Osteoblast (primary cell): ENCODE measurements around the gene ATP2A3. TPM values are rescaled to one million over a fixed set of nuclear protein-coding genes. Genes with fewer than 3 reads are reported as not detected.

Experiments
- DNase-seq: peaks from one replicate; pipeline ENCODE4 v3.0.0; 2011; ENCODE audit warnings: low spot score, mixed read lengths; ENCODE audit not compliant: insufficient read length; ENCODE audit errors: missing footprints
- H2AFZ ChIP-seq: 2 replicates; pipeline ENCODE4 v1.6.0; 2011; ENCODE audit warnings: mild to moderate bottlenecking, low read length
- H3K27ac ChIP-seq: 2 replicates; pipeline ENCODE4 v1.5.1; 2011; ENCODE audit warnings: mild to moderate bottlenecking, low read depth, low read length, moderate library complexity
- H3K27me3 ChIP-seq: 2 replicates; pipeline ENCODE4 v1.6.0; 2012; ENCODE audit warnings: mild to moderate bottlenecking, control low read depth, inconsistent platforms, low read length, moderate library complexity; ENCODE audit not compliant: insufficient read depth
- H3K36me3 ChIP-seq: 2 replicates; pipeline ENCODE4 v1.5.1; 2011; ENCODE audit warnings: mild to moderate bottlenecking, low read length, control low read depth, moderate library complexity; ENCODE audit not compliant: insufficient read depth
- H3K4me1 ChIP-seq: 2 replicates; pipeline ENCODE4 v1.5.1; 2011; ENCODE audit warnings: mild to moderate bottlenecking, low read length, control low read depth, moderate library complexity; ENCODE audit not compliant: insufficient read depth
- H3K4me2 ChIP-seq: 2 replicates; pipeline ENCODE4 v1.6.0; 2011; ENCODE audit warnings: mild to moderate bottlenecking, low read length; ENCODE audit not compliant: insufficient read depth
- H3K4me3 ChIP-seq: fragments of 200-600 bp; sonication (generic); 3 replicates; pipeline ENCODE4 v1.5.1; 2012; ENCODE audit warnings: mild to moderate bottlenecking, low read length, inconsistent platforms; ENCODE audit not compliant: insufficient read depth
- H3K79me2 ChIP-seq: 2 replicates; pipeline ENCODE4 v1.6.0; 2012; ENCODE audit warnings: mild to moderate bottlenecking, low read length, control low read depth, inconsistent platforms; ENCODE audit not compliant: insufficient read depth
- H3K9me3 ChIP-seq: 2 replicates; pipeline ENCODE4 v1.5.1; 2011; ENCODE audit warnings: low read depth, low read length, control low read depth
- H4K20me1 ChIP-seq: 2 replicates; pipeline ENCODE4 v1.6.0; 2012; ENCODE audit warnings: mild to moderate bottlenecking, low read length, control low read depth; ENCODE audit not compliant: insufficient read depth
- CTCF ChIP-seq: IDR thresholded peaks from 2 replicates; pipeline ENCODE4 v1.5.1; 2011; ENCODE audit warnings: mild to moderate bottlenecking, low read depth, low read length, moderate library complexity; ENCODE audit errors: extremely low read depth
- total RNA-seq: library from RNA; depleted of rRNA; stranded (reverse); fragments of >200 nt; gene quantifications from 2 replicates; pipeline ENCODE4 v1.2.3, GENCODE V29; 2012

Gene ATP2A3
- total RNA-seq, 1 donor = 1.4 TPM

- H3K4me3 ChIP-seq = no peak overlapping the region
- TF ChIP-seq CTCF = no peak
- H3K27me3 ChIP-seq = no peaks in the 10 kb centered on the region
- no peak overlapping the region for H2AFZ ChIP-seq
- DNase-seq = peak; percentile 31
- no peaks in the 10 kb centered on the region for H3K36me3 ChIP-seq
- no peaks in the 10 kb centered on the region for H3K4me1 ChIP-seq
- no peak overlapping the region for H3K27ac ChIP-seq
- no peaks in the 10 kb centered on the region for H3K79me2 ChIP-seq
- H3K9me3 ChIP-seq = peaks cover 3% of the 10 kb centered on the region
- H3K4me2 ChIP-seq = no peak overlapping the region
- no peaks in the 10 kb centered on the region for H4K20me1 ChIP-seq
These were observed 18.3 kb upstream of the ATP2A3 start for GRCh38 chr17:3982541-3983017.

GRCh38 chr17:3982113-3982512 lies 17.9 kb upstream of the ATP2A3 start:
- no peak for TF ChIP-seq CTCF
- Histone ChIP-seq H4K20me1 (no peaks in the 10 kb centered on the region), H3K79me2 (no peaks in the 10 kb centered on the region), H3K27me3 (no peaks in the 10 kb centered on the region), H2AFZ (no peak overlapping the region), H3K36me3 (no peaks in the 10 kb centered on the region), H3K4me3 (no peak overlapping the region), H3K27ac (no peak overlapping the region), H3K4me1 (no peaks in the 10 kb centered on the region), H3K4me2 (no peak overlapping the region), H3K9me3 (peaks cover 3% of the 10 kb centered on the region)
- peak; percentile 4 for DNase-seq

- DNase-seq = peak; percentile 22
- TF ChIP-seq CTCF = no peak
- Histone ChIP-seq H3K27me3 (no peaks in the 10 kb centered on the region), H3K36me3 (no peaks in the 10 kb centered on the region), H2AFZ (no peak overlapping the region), H3K79me2 (no peaks in the 10 kb centered on the region), H3K27ac (no peak overlapping the region), H4K20me1 (no peaks in the 10 kb centered on the region), H3K4me1 (no peaks in the 10 kb centered on the region), H3K9me3 (peaks cover 3% of the 10 kb centered on the region), H3K4me3 (no peak overlapping the region), H3K4me2 (no peak overlapping the region)
These were observed 17.2 kb upstream of the ATP2A3 start for GRCh38 chr17:3981455-3981854.

GRCh38 chr17:3980381-3981014 lies 16.3 kb upstream of the ATP2A3 start:
- no peaks in the 10 kb centered on the region for H3K36me3 ChIP-seq

More at GRCh38 chr17:3980381-3981014, 16.3 kb upstream of the ATP2A3 start:
- peak; percentile 41 for DNase-seq
- Histone ChIP-seq H3K4me1 (no peaks in the 10 kb centered on the region), H3K79me2 (no peaks in the 10 kb centered on the region), H2AFZ (no peak overlapping the region), H3K4me3 (no peak overlapping the region), H3K9me3 (peaks cover 3% of the 10 kb centered on the region), H3K27ac (no peak overlapping the region), H3K4me2 (no peak overlapping the region), H4K20me1 (no peaks in the 10 kb centered on the region), H3K27me3 (no peaks in the 10 kb centered on the region)
- no peak for TF ChIP-seq CTCF
